Activated naive CD8-positive, alpha-beta T cell (primary cell): ENCODE measurements around the gene CYP26B1.
A peak's percentile ranks its signal among the peaks of the same experiment; 100 is the strongest.

ENCODE experiments used
- H3K27ac Mint-ChIP-seq: one replicate; pipeline ENCODE4 v1.8.0; 2021; ENCODE audit warnings: mixed read lengths
- H3K27me3 Mint-ChIP-seq: one replicate; pipeline ENCODE4 v1.8.0; 2021; ENCODE audit warnings: mixed read lengths
- H3K36me3 Mint-ChIP-seq: one replicate; pipeline ENCODE4 v1.8.0; 2021; ENCODE audit warnings: mixed read lengths
- H3K4me1 Mint-ChIP-seq: one replicate; pipeline ENCODE4 v1.8.0; 2021; ENCODE audit warnings: low read depth, mixed read lengths
- H3K4me3 Mint-ChIP-seq: one replicate; pipeline ENCODE4 v1.8.0; 2021; ENCODE audit warnings: mild to moderate bottlenecking, mixed read lengths
- H3K9me3 Mint-ChIP-seq: one replicate; pipeline ENCODE4 v1.8.0; 2021; ENCODE audit warnings: low read depth, mixed read lengths

The CYP26B1 gene

GRCh38 chr2:72148837-72149555, 1.3 kb upstream of the CYP26B1 start:
- Mint-ChIP-seq H3K4me1 (peaks cover 35% of the 10 kb centered on the region), H3K27me3 (peaks cover 38% of the 10 kb centered on the region), H3K4me3 (peak overlapping the region; percentile 86), H3K9me3 (no peaks in the 10 kb centered on the region), H3K36me3 (no peaks in the 10 kb centered on the region), H3K27ac (no peak overlapping the region)

- Mint-ChIP-seq H3K4me3 (peak overlapping the region; percentile 86), H3K9me3 (no peaks in the 10 kb centered on the region), H3K4me1 (peaks cover 41% of the 10 kb centered on the region), H3K27ac (no peak overlapping the region), H3K27me3 (peaks cover 36% of the 10 kb centered on the region), H3K36me3 (no peaks in the 10 kb centered on the region)
These were observed 558 bp upstream of the CYP26B1 start for GRCh38 chr2:72148003-72148836.

GRCh38 chr2:72146347-72147302, 1.0 kb downstream of the CYP26B1 start:
- Mint-ChIP-seq H3K4me3 (peak overlapping the region; percentile 83), H3K27ac (no peak overlapping the region), H3K27me3 (peaks cover 37% of the 10 kb centered on the region), H3K9me3 (no peaks in the 10 kb centered on the region), H3K4me1 (peaks cover 41% of the 10 kb centered on the region), H3K36me3 (no peaks in the 10 kb centered on the region)

- no peaks in the 10 kb centered on the region for H3K9me3 Mint-ChIP-seq
- H3K36me3 Mint-ChIP-seq = no peaks in the 10 kb centered on the region
- no peak overlapping the region for H3K27ac Mint-ChIP-seq
- peaks cover 41% of the 10 kb centered on the region for H3K4me1 Mint-ChIP-seq
- peaks cover 33% of the 10 kb centered on the region for H3K27me3 Mint-ChIP-seq
- peak overlapping the region; percentile 81 for H3K4me3 Mint-ChIP-seq
These were observed 1.9 kb downstream of the CYP26B1 start for GRCh38 chr2:72145658-72146329.

- H3K4me1 Mint-ChIP-seq = peaks cover 40% of the 10 kb centered on the region
- peaks cover 31% of the 10 kb centered on the region for H3K27me3 Mint-ChIP-seq
- no peaks in the 10 kb centered on the region for H3K9me3 Mint-ChIP-seq
- H3K27ac Mint-ChIP-seq = no peak overlapping the region
- H3K4me3 Mint-ChIP-seq = peak overlapping the region; percentile 81
- no peaks in the 10 kb centered on the region for H3K36me3 Mint-ChIP-seq
These were observed 2.4 kb downstream of the CYP26B1 start for GRCh38 chr2:72145289-72145657.

GRCh38 chr2:72144632-72145288, 2.9 kb downstream of the CYP26B1 start:
- H3K4me3 Mint-ChIP-seq = peak overlapping the region; percentile 70
- H3K36me3 Mint-ChIP-seq = no peaks in the 10 kb centered on the region
- H3K27ac Mint-ChIP-seq = no peak overlapping the region
- peaks cover 34% of the 10 kb centered on the region for H3K4me1 Mint-ChIP-seq
- peaks cover 26% of the 10 kb centered on the region for H3K27me3 Mint-ChIP-seq
- H3K9me3 Mint-ChIP-seq = no peaks in the 10 kb centered on the region

GRCh38 chr2:72144274-72144631, 3.4 kb downstream of the CYP26B1 start:
- H3K36me3 Mint-ChIP-seq = no peaks in the 10 kb centered on the region
- peak overlapping the region; percentile 44 for H3K4me3 Mint-ChIP-seq
- H3K9me3 Mint-ChIP-seq = no peaks in the 10 kb centered on the region
- no peak overlapping the region for H3K27ac Mint-ChIP-seq
- H3K4me1 Mint-ChIP-seq = peaks cover 29% of the 10 kb centered on the region
- H3K27me3 Mint-ChIP-seq = peaks cover 22% of the 10 kb centered on the region

- Mint-ChIP-seq H3K27me3 (peaks cover 18% of the 10 kb centered on the region), H3K27ac (no peak overlapping the region), H3K4me3 (peak overlapping the region; percentile 44), H3K4me1 (peaks cover 25% of the 10 kb centered on the region), H3K36me3 (no peaks in the 10 kb centered on the region), H3K9me3 (no peaks in the 10 kb centered on the region)
These were observed 4.0 kb downstream of the CYP26B1 start for GRCh38 chr2:72143441-72144273.

- no peaks in the 10 kb centered on the region for H3K36me3 Mint-ChIP-seq
- no peak overlapping the region for H3K27ac Mint-ChIP-seq
- H3K4me1 Mint-ChIP-seq = peaks cover 21% of the 10 kb centered on the region
- no peak overlapping the region for H3K4me3 Mint-ChIP-seq
- peaks cover 13% of the 10 kb centered on the region for H3K27me3 Mint-ChIP-seq
- no peaks in the 10 kb centered on the region for H3K9me3 Mint-ChIP-seq
These were observed 4.9 kb downstream of the CYP26B1 start for GRCh38 chr2:72142570-72143440.

GRCh38 chr2:72141881-72142451, 5.7 kb downstream of the CYP26B1 start:
- Mint-ChIP-seq H3K9me3 (no peaks in the 10 kb centered on the region), H3K4me3 (no peak overlapping the region), H3K27ac (no peak overlapping the region), H3K4me1 (peaks cover 20% of the 10 kb centered on the region), H3K36me3 (no peaks in the 10 kb centered on the region), H3K27me3 (peaks cover 13% of the 10 kb centered on the region)

- Mint-ChIP-seq H3K4me1 (peaks cover 14% of the 10 kb centered on the region), H3K4me3 (no peak overlapping the region), H3K27me3 (peaks cover 6% of the 10 kb centered on the region), H3K36me3 (no peaks in the 10 kb centered on the region), H3K27ac (no peak overlapping the region), H3K9me3 (no peaks in the 10 kb centered on the region)
These were observed 6.5 kb downstream of the CYP26B1 start for GRCh38 chr2:72141032-72141645.

GRCh38 chr2:72140621-72140960, 7.1 kb downstream of the CYP26B1 start:
- no peaks in the 10 kb centered on the region for H3K9me3 Mint-ChIP-seq
- no peak overlapping the region for H3K27ac Mint-ChIP-seq
- H3K36me3 Mint-ChIP-seq = no peaks in the 10 kb centered on the region

More at GRCh38 chr2:72140621-72140960, 7.1 kb downstream of the CYP26B1 start:
- H3K4me3 Mint-ChIP-seq = no peak overlapping the region
- H3K27me3 Mint-ChIP-seq = peaks cover 6% of the 10 kb centered on the region
- H3K4me1 Mint-ChIP-seq = peaks cover 10% of the 10 kb centered on the region
